ENCODE data around the gene GADD45B. TPM values are rescaled to one million over a fixed set of nuclear protein-coding genes. Genes with fewer than 3 reads are reported as not detected.
"Not testable (repeated sequence)": the region's sequence is repeated elsewhere in the genome, so short reads cannot be mapped to it uniquely, and the experiment has no call there.

The GADD45B gene
- total RNA-seq, 6 experiments from 2014 or later = 35.5 to 55.7 (median 39.1) TPM

- Mint-ChIP-seq H3K27ac (no peak overlapping the region), H3K4me3 (no peak overlapping the region)
- DNase-seq = no peak
Observed at GRCh38 chr19:2512523-2513431, 36.9 kb downstream of the GADD45B start.

GRCh38 chr19:2514981-2515518 is 39.1 kb downstream of the GADD45B start:
- no peak for DNase-seq
- Mint-ChIP-seq H3K27me3 (ENCODE audit: insufficient read depth) (no peaks in the 10 kb centered on the region), H3K9me3 (no peaks in the 10 kb centered on the region), H3K4me1 (ENCODE audit: low read depth) (no peaks in the 10 kb centered on the region), H3K4me3 (no peak overlapping the region), H3K27ac (no peak overlapping the region), H3K36me3 (ENCODE audit: low read depth) (no peaks in the 10 kb centered on the region)
- TF ChIP-seq CTCF (IDR thresholded peaks at IDR 0.05) = no peak

More at GRCh38 chr19:2512523-2513431, 36.9 kb downstream of the GADD45B start:
- TF ChIP-seq CTCF (IDR thresholded peaks at IDR 0.05) = no peak
- H3K9me3 Mint-ChIP-seq = no peaks in the 10 kb centered on the region
- H3K4me1 Mint-ChIP-seq (ENCODE audit: low read depth) = no peaks in the 10 kb centered on the region
- H3K36me3 Mint-ChIP-seq (ENCODE audit: low read depth) = no peaks in the 10 kb centered on the region
- no peaks in the 10 kb centered on the region for H3K27me3 Mint-ChIP-seq (ENCODE audit: insufficient read depth)

- Mint-ChIP-seq H3K4me1 (ENCODE audit: low read depth) (no peaks in the 10 kb centered on the region), H3K27ac (no peak overlapping the region)
Observed at GRCh38 chr19:2516727-2517126, 40.8 kb downstream of the GADD45B start.

GRCh38 chr19:2517881-2518601 is 42.1 kb downstream of the GADD45B start:
- Mint-ChIP-seq H3K27ac (no peak overlapping the region), H3K4me1 (ENCODE audit: low read depth) (no peaks in the 10 kb centered on the region), H3K27me3 (ENCODE audit: insufficient read depth) (no peaks in the 10 kb centered on the region), H3K36me3 (ENCODE audit: low read depth) (no peaks in the 10 kb centered on the region), H3K4me3 (no peak overlapping the region), H3K9me3 (no peaks in the 10 kb centered on the region)
- no peak for DNase-seq
- TF ChIP-seq CTCF (IDR thresholded peaks at IDR 0.05) = no peak

More at GRCh38 chr19:2516727-2517126, 40.8 kb downstream of the GADD45B start:
- H3K36me3 Mint-ChIP-seq (ENCODE audit: low read depth) = no peaks in the 10 kb centered on the region
- no peaks in the 10 kb centered on the region for H3K27me3 Mint-ChIP-seq (ENCODE audit: insufficient read depth)
- DNase-seq = no peak
- H3K4me3 Mint-ChIP-seq = no peak overlapping the region
- H3K9me3 Mint-ChIP-seq = no peaks in the 10 kb centered on the region
- TF ChIP-seq CTCF (IDR thresholded peaks at IDR 0.05) = no peak

- DNase-seq; H3K27ac Mint-ChIP-seq; H3K9me3 Mint-ChIP-seq; H3K27me3 Mint-ChIP-seq (ENCODE audit: insufficient read depth); H3K4me1 Mint-ChIP-seq (ENCODE audit: low read depth); H3K4me3 Mint-ChIP-seq; H3K36me3 Mint-ChIP-seq (ENCODE audit: low read depth): not testable (repeated sequence)
Observed at GRCh38 chr19:2518856-2519255, 42.9 kb downstream of the GADD45B start.

All from HFFc6 (cell line).